Measurements from ENCODE around the gene PRXL2A. TPM values are rescaled to one million over a fixed set of nuclear protein-coding genes. Genes with fewer than 3 reads are reported as not detected.

PRXL2A gene
- polyA plus RNA-seq, 1 of the 3 experiments (the other 2 are of a cell fraction): 15.6 TPM

DNA sequence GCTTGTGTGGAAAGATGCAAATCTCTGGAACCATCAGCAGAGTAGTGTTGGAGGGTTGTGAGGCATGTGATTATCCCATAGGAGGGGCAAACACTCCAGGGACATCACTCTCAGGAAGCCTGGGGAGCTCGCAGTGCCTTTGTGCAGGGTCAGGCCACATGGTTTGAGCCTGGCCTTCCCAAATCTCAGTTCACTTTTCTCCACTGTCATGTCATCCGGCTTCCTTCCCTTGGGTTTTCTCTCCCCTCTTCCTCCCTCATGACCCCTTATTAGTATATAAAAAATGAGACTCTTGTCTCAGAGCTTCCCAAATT is 66.2 kb downstream of the PRXL2A start:
- peaks cover 3 to 24% of the 10 kb centered on the region in 2 experiments; a peak in 3 of 4 replicates for H3K4me1 ChIP-seq (ENCODE audit: control insufficient read depth in 1 of 2, insufficient read depth in 2 of 2, low read depth in 1 of 2, low read length in 1 of 2)
- peaks cover 99% of the 10 kb centered on the region for H3K79me2 ChIP-seq (ENCODE audit: insufficient read depth)
- WGBS (ENCODE audit: low lambda C conversion rate): 100% methylated on average over 2 of the region's 2 CpGs
- peaks cover 52% of the 10 kb centered on the region for H4K20me1 ChIP-seq (ENCODE audit: insufficient read depth)
- H3K27me3 ChIP-seq (ENCODE audit: insufficient read depth): no peaks in the 10 kb centered on the region
- H2AFZ ChIP-seq (ENCODE audit: low read depth): no peak overlapping the region
- POLR2A ChIA-PET: no interaction called here
- H3K4me3 ChIP-seq (ENCODE audit: low read depth in 2 of 2, low read length in 1 of 2): no peak overlapping the region
- no peak overlapping the region for H3K4me2 ChIP-seq
- H3K9me2 ChIP-seq: no peaks in the 10 kb centered on the region
- CTCF ChIA-PET: interaction anchor here (1.0 to 35.3 kb wide), 4 partner anchors 15 to 32 kb away, joined by 3 to 602 read pairs (median 4); no protein-coding TSS in a partner anchor
- H3K9ac ChIP-seq: no peak overlapping the region
- peaks cover 26% of the 10 kb centered on the region for H3F3A ChIP-seq (replicated peaks; ENCODE audit: insufficient read depth)
- peaks cover 8% of the 10 kb centered on the region; the same call in 1 of the 2 replicates for H3K9me3 ChIP-seq
- no peak overlapping the region for H3K27ac ChIP-seq (ENCODE audit: low read depth in 2 of 2, low read length in 1 of 2)
- no peak for TF ChIP-seq NRF1 (IDR thresholded peaks at IDR 0.05; ENCODE audit: low read depth, low read length)
- peaks cover 4 to 34% of the 10 kb centered on the region in 2 experiments for H3K36me3 ChIP-seq (replicated peaks in 1 of 2; ENCODE audit: control insufficient read depth in 1 of 2, insufficient read depth in 2 of 2, low read length in 1 of 2)
- DNase-seq: no peak

DNA sequence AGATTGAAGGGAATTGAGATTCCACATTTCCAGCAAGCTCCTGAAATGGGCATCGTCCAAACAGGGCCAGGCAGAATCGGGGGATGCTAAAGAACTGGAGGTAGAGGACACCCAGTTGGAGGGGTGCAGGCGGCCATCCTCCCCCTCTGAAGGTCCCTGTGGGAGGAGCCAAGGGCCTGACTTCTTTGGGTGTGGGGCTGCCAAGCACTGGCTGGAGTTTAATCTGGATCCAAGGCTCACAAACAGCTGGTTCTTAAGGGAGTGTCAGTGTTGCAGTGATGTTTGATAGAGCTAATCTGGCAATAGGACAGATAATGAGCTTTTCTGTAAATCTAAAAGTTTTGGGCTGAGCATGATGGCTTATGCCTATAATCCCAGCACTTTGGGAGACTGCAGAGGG is 66.6 kb downstream of the PRXL2A start:
- WGBS (ENCODE audit: low lambda C conversion rate): 95% methylated on average over 2 of the region's 3 CpGs
- H3K27me3 ChIP-seq (ENCODE audit: insufficient read depth): no peaks in the 10 kb centered on the region
- peaks cover 52% of the 10 kb centered on the region for H4K20me1 ChIP-seq (ENCODE audit: insufficient read depth)
- peaks cover 99% of the 10 kb centered on the region for H3K79me2 ChIP-seq (ENCODE audit: insufficient read depth)
- peaks cover 8% of the 10 kb centered on the region; the same call in 1 of the 2 replicates for H3K9me3 ChIP-seq
- no peak overlapping the region for H3K27ac ChIP-seq (ENCODE audit: low read depth in 2 of 2, low read length in 1 of 2)
- no peak overlapping the region for H2AFZ ChIP-seq (ENCODE audit: low read depth)
- H3F3A ChIP-seq (replicated peaks; ENCODE audit: insufficient read depth): peaks cover 26% of the 10 kb centered on the region
- no peaks in the 10 kb centered on the region for H3K9me2 ChIP-seq
- H3K4me1 ChIP-seq (ENCODE audit: control insufficient read depth in 1 of 2, insufficient read depth in 2 of 2, low read depth in 1 of 2, low read length in 1 of 2): peaks cover 3 to 24% of the 10 kb centered on the region in 2 experiments; a peak in 3 of 4 replicates
- peaks cover 3 to 33% of the 10 kb centered on the region in 2 experiments for H3K36me3 ChIP-seq (replicated peaks in 1 of 2; ENCODE audit: control insufficient read depth in 1 of 2, insufficient read depth in 2 of 2, low read length in 1 of 2)
- POLR2A ChIA-PET: no interaction called here
- TF ChIP-seq FOXM1 (IDR thresholded peaks at IDR 0.05; ENCODE audit: low read depth) (no peak), EP300 (IDR thresholded peaks at IDR 0.05; ENCODE audit: borderline replicate concordance in 1 of 2, low read depth in 1 of 2, low read length in 1 of 2) (no peak), GABPA (IDR thresholded peaks at IDR 0.05; ENCODE audit: low read depth) (no peak), JUND (IDR thresholded peaks at IDR 0.05) (no peak), ELF1 (IDR thresholded peaks at IDR 0.05) (no peak), RFX5 (IDR thresholded peaks at IDR 0.05; ENCODE audit: low read length) (no peak), PBX3 (IDR thresholded peaks at IDR 0.05) (no peak), MXI1 (IDR thresholded peaks at IDR 0.05; ENCODE audit: low read depth, low read length) (no peak), USF2 (IDR thresholded peaks at IDR 0.05; ENCODE audit: borderline replicate concordance, low read depth, low read length) (no peak), REST (IDR thresholded peaks at IDR 0.05; ENCODE audit: low read depth, low read length) (no peak), ZBTB33 (IDR thresholded peaks at IDR 0.05; ENCODE audit: borderline replicate concordance, low read depth) (no peak), TAF1 (IDR thresholded peaks at IDR 0.05; ENCODE audit: borderline replicate concordance, low read depth, low read length) (no peak)
- TF ChIP-seq, protein P1, sequence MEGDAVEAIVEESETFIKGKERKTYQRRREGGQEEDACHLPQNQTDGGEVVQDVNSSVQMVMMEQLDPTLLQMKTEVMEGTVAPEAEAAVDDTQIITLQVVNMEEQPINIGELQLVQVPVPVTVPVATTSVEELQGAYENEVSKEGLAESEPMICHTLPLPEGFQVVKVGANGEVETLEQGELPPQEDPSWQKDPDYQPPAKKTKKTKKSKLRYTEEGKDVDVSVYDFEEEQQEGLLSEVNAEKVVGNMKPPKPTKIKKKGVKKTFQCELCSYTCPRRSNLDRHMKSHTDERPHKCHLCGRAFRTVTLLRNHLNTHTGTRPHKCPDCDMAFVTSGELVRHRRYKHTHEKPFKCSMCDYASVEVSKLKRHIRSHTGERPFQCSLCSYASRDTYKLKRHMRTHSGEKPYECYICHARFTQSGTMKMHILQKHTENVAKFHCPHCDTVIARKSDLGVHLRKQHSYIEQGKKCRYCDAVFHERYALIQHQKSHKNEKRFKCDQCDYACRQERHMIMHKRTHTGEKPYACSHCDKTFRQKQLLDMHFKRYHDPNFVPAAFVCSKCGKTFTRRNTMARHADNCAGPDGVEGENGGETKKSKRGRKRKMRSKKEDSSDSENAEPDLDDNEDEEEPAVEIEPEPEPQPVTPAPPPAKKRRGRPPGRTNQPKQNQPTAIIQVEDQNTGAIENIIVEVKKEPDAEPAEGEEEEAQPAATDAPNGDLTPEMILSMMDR (IDR thresholded peaks at IDR 0.05): no peak
- no peak overlapping the region for H3K9ac ChIP-seq
- H3K4me3 ChIP-seq (ENCODE audit: low read depth in 2 of 2, low read length in 1 of 2): no peak overlapping the region
- H3K4me2 ChIP-seq: no peak overlapping the region
- CTCF ChIA-PET: interaction anchor here (1.0 to 35.3 kb wide), 4 partner anchors 15 to 31 kb away, joined by 3 to 602 read pairs (median 4); no protein-coding TSS in a partner anchor
- DNase-seq: no peak

All from SK-N-SH (cell line).